ENCODE measurements around the gene NCF2.

NCF2 gene

DNA sequence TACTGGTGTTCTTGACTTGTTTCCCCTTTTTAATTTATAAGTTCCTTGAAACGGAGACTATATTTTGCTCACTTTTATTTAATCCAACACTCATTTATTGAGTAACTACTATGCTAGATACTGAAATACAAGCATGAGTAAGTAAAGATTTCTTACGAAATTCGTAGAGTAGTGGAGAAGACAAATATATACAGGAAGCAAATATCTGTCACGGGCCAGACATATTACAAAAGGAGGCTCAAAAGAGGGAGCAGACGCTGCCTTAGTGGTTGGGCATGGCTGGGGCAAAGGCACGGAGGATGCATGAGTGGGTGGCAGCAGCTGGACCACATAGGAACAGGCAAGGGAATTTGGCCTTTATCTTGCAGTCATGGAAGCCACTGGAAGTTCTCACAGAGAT, 6.8 kb downstream of the NCF2 start:
- TF ChIP-seq GATA1 (IDR thresholded peaks at IDR 0.05; ENCODE audit: low read depth, low read length) (no peak), POLR2A (IDR thresholded peaks at IDR 0.05; ENCODE audit: low read length) (no peak)
- DNase-seq = no peak

- no peak for DNase-seq
- no peak for TF ChIP-seq POLR2A (IDR thresholded peaks at IDR 0.05; ENCODE audit: low read length)
- no peak for TF ChIP-seq GATA1 (IDR thresholded peaks at IDR 0.05; ENCODE audit: low read depth, low read length)
Measured at GRCh38 chr1:183582021-183582713, 8.1 kb downstream of the NCF2 start.

DNA sequence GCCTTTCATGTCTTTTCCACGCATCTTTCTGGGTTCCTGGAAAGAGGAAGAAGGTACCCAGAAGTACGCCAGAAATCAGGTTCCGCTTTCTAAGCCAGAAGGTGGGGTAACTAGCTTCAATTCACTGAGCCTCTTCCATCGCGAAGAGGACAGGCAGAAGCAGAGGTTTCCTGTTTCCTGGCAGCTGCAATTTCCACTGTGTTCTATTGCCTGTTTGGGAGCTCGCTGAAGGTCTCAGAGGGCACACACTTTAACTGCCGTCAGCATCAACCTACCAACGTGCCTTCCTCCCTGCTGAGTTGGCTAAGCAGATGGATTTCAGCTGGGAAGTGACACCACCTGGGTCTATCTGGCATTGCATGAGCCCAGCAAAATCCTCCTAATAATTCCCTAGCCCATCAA, 10.0 kb downstream of the NCF2 start:
- no peak for TF ChIP-seq POLR2A (IDR thresholded peaks at IDR 0.05; ENCODE audit: low read length)
- peak; percentile 12 to 27 for DNase-seq

- TF ChIP-seq POLR2A (IDR thresholded peaks at IDR 0.05; ENCODE audit: low read length) = no peak
- no peak for TF ChIP-seq GATA1 (IDR thresholded peaks at IDR 0.05; ENCODE audit: low read depth, low read length)
- no peak for DNase-seq
Measured at GRCh38 chr1:183578856-183579255, 11.4 kb downstream of the NCF2 start.

DNA sequence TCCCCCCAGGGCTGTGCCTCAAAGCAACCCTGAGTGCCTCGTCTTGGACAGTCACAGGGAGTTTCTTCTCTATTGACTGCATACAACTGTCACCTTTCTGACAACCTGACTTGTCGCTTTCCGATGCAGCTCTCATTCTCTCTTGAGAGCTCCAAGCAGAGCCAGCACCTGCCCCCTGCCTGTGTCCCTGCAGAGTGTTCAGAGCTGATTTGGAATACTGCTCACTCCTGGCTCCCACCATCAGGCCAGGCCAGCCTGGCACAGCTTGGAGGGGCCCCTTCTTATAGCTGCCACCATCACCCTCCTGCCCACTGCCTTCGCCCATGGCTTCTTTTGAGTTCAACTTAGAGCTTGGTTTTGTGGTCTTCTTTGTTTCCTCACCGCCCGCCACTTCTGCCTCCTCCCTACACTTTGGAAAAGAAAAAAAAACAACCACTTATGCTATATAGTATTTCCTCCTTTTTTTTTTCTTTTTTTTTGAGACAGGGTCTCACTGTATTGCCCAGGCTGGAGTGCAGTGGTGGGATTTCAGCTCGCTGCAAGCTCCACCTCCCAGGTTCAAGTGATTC, 12.3 kb downstream of the NCF2 start:
- no peak for DNase-seq
- TF ChIP-seq GATA1 (IDR thresholded peaks at IDR 0.05; ENCODE audit: low read depth, low read length) = no peak
- no peak for TF ChIP-seq POLR2A (IDR thresholded peaks at IDR 0.05; ENCODE audit: low read length)

GRCh38 chr1:183576537-183576936, 13.7 kb downstream of the NCF2 start:
- TF ChIP-seq GATA1 (IDR thresholded peaks at IDR 0.05; ENCODE audit: low read depth, low read length) (no peak), POLR2A (IDR thresholded peaks at IDR 0.05; ENCODE audit: low read length) (no peak)
- no peak for DNase-seq

GRCh38 chr1:183575606-183576005, 14.7 kb downstream of the NCF2 start:
- no peak for TF ChIP-seq POLR2A (IDR thresholded peaks at IDR 0.05; ENCODE audit: low read length)
- TF ChIP-seq GATA1 (IDR thresholded peaks at IDR 0.05; ENCODE audit: low read depth, low read length) = no peak
- DNase-seq = no peak

GRCh38 chr1:183572721-183573120, 17.5 kb downstream of the NCF2 start:
- TF ChIP-seq GATA1 (IDR thresholded peaks at IDR 0.05; ENCODE audit: low read depth, low read length) (no peak), POLR2A (IDR thresholded peaks at IDR 0.05; ENCODE audit: low read length) (no peak)
- no peak for DNase-seq

DNA sequence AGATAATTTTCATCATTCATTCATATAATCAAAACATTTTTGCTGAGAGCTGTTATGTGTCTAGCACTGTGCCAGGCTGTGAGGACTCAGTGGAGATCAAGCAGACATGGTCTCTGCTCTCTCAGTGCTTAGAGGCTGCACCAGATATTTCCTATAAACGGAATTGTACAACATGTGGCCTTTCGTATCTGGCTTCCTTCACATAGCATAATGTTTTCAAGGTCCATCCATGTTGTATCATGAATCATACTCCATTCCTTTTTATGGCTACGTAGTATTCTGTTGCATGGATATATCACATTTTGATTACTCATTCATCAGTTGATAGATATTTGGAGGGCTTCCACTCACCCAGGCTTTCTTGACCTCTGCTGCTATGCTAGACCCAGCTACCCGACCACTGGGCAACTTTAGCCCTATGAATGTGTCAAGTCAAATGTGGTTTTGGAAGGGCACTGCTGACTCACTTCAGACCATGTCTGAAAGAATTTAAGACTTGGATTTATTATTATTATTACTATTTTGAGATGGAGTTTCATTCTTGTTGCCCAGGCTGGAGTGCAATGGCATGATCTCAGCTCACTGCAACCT, 18.5 kb downstream of the NCF2 start:
- no peak for DNase-seq
- TF ChIP-seq GATA1 (IDR thresholded peaks at IDR 0.05; ENCODE audit: low read depth, low read length) (no peak), POLR2A (IDR thresholded peaks at IDR 0.05; ENCODE audit: low read length) (no peak)

- no peak for TF ChIP-seq GATA1 (IDR thresholded peaks at IDR 0.05; ENCODE audit: low read depth, low read length)
- no peak for TF ChIP-seq POLR2A (IDR thresholded peaks at IDR 0.05; ENCODE audit: low read length)
- no peak for DNase-seq
Measured at GRCh38 chr1:183570451-183570850, 19.8 kb downstream of the NCF2 start.

DNA sequence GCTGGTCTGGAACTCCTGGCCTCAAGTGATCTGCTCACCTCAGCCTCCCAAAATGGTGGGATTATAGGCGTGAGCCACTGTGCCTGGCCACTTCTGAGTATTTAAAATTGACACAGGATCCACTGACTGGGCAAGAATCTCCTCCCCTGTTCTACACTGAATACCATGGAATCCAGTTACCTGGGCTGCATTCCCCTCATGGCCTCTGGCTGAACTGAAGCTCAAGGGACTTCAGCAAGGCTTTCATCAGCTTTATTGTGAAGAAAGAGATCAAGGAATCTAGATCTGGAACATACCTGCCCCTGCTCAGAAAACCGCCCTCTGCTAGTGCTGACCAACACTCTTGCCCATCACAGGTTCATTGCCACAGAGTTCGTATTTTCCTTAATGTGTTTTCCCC, 20.5 kb downstream of the NCF2 start:
- no peak for DNase-seq
- TF ChIP-seq POLR2A (IDR thresholded peaks at IDR 0.05; ENCODE audit: low read length) = no peak
- TF ChIP-seq GATA1 (IDR thresholded peaks at IDR 0.05; ENCODE audit: low read depth, low read length) = no peak

- TF ChIP-seq GATA1 (IDR thresholded peaks at IDR 0.05; ENCODE audit: low read depth, low read length) (no peak), POLR2A (IDR thresholded peaks at IDR 0.05; ENCODE audit: low read length) (no peak)
- DNase-seq = no peak
Measured at GRCh38 chr1:183569141-183569540, 21.1 kb downstream of the NCF2 start.

DNA sequence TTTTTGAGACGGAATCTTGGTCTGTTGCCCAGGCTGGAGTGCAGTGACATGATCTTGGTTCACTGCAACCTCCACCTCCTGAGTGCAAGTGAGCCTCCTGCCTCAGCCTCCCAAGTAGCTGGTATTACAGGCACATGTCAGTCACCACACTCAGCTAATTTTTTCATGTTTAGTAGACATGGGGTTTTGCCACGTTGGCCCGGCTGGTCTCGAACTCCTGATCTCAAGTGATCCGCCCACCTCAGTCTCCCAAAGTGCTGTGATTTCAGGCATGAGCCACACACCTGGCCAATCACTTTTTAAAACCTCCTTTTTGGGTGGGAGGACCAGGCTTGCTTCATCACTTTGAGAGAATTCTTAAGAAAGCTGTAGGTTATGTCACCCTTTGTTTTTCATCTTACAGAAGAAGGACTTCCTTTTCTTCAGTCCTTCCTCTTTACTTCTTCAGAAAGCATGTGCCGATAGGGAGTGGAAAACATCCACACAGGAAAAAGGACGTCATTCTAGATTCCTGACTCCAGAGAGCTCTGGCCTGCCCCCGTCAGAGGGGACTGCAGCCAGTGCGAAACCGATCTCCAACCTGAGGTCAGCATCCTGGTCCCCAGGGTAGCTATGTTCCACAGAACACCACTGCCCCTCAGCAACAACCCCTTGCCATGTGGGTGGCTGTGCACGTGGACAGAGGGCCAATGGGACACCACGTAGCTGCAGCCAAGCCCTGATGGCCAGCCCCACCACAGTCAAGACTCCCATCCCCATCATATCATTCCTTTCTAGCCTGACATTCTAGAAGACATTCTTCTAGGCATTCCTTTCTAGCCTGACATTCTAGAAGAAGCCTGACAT, 21.9 kb downstream of the NCF2 start:
- TF ChIP-seq POLR2A (IDR thresholded peaks at IDR 0.05; ENCODE audit: low read length) (no peak), GATA1 (IDR thresholded peaks at IDR 0.05; ENCODE audit: low read depth, low read length) (no peak)
- no peak for DNase-seq

- DNase-seq = peak; percentile 48 to 64
Measured at GRCh38 chr1:183567584-183567983, 22.7 kb downstream of the NCF2 start.

More at GRCh38 chr1:183567584-183567983, 22.7 kb downstream of the NCF2 start:
- TF ChIP-seq GATA1 (IDR thresholded peaks at IDR 0.05; ENCODE audit: low read depth, low read length) = no peak
- TF ChIP-seq POLR2A (IDR thresholded peaks at IDR 0.05; ENCODE audit: low read length) = no peak
